Heart left ventricle (tissue), 16 donors: ENCODE measurements around the gene LONRF2. TPM values are rescaled to one million over a fixed set of nuclear protein-coding genes. Genes with fewer than 3 reads are reported as not detected.
"Not testable (repeated sequence)": the region's sequence is repeated elsewhere in the genome, so short reads cannot be mapped to it uniquely, and the experiment has no call there.

Experiments
- ATAC-seq, 4 donors: fragments of 200-7000 bp; cut with Tn5 transposase; one replicate each; pipeline ENCODE4 v1.9.1; 2020 to 2022; ENCODE audit warnings: moderate library complexity in 4 of 4, mild to moderate bottlenecking in 3 of 4, moderate number of reproducible peaks in 1 of 4
- DNase-seq, 5 donors: peaks; one replicate each; pipeline ENCODE4 v3.0.0-alpha.2; 2020
- H3K27ac ChIP-seq, 12 donors: fragments of 200-600 bp; sonication (generic) in 4 of 12; one replicate each; pipeline versions ENCODE4 v1.5.0 to v1.8.0; 2016 to 2022; ENCODE audit warnings: mild to moderate bottlenecking in 2 of 12
- H3K27me3 ChIP-seq, 9 donors: fragments of 200-600 bp; sonication (generic) in 2 of 9; one replicate each; pipeline versions ENCODE4 v1.5.1 to v1.8.0; 2016 to 2022; ENCODE audit warnings: mild to moderate bottlenecking in 3 of 9
- H3K36me3 ChIP-seq, 9 donors: fragments of 200-600 bp; sonication (generic) in 2 of 9; one replicate each; pipeline versions ENCODE4 v1.5.0 to v1.8.0; 2018 to 2022; ENCODE audit warnings: mild to moderate bottlenecking in 2 of 9
- H3K4me1 ChIP-seq, 12 donors: fragments of 200-600 bp; sonication (generic) in 4 of 12; one replicate each; pipeline versions ENCODE4 v1.5.0 to v1.8.0; 2016 to 2022; ENCODE audit warnings: mild to moderate bottlenecking in 3 of 12
- H3K4me3 ChIP-seq, 12 donors: fragments of 200-600 bp; sonication (generic) in 4 of 12; one replicate each; pipeline versions ENCODE4 v1.5.0 to v1.8.0; 2017 to 2022; ENCODE audit warnings: mild to moderate bottlenecking in 9 of 12, moderate library complexity in 4 of 12
- H3K9me3 ChIP-seq, 12 donors: fragments of 200-600 bp; sonication (generic) in 4 of 12; one replicate each; pipeline versions ENCODE4 v1.5.0 to v1.8.0; 2016 to 2022; ENCODE audit warnings: mild to moderate bottlenecking in 1 of 12
- CTCF ChIP-seq, 12 donors: fragments of 200-600 bp; sonication (generic) in 4 of 12; IDR thresholded peaks; one replicate each; pipeline versions ENCODE4 v1.5.0 to v1.8.0; 2018 to 2022; ENCODE audit warnings: antibody characterized with exemption in 12 of 12, mild to moderate bottlenecking in 5 of 12
- POLR2A ChIP-seq, 2 donors: fragments of 450-650 bp; IDR thresholded peaks; one replicate each; pipeline ENCODE4 v1.6.1; 2017; ENCODE audit warnings: antibody characterized with exemption in 2 of 2, mild to moderate bottlenecking in 2 of 2, moderate library complexity in 2 of 2
- WGBS, 4 donors: extraction: QIAGEN DNeasy Blood & Tissue Kit in 2 of 4; methylation state at CpG; one replicate each; pipeline versions ENCODE4 v1.1.5 to v1.1.7; 2013 to 2018; 5-methylcytosine and 5-hydroxymethylcytosine counted together
- intact Hi-C, 10 donors: fragments of 100-400 bp; cut with DNase I; formaldehyde crosslinking; loops; one replicate each; pipeline versions ENCODE4 v1.11.1 to v1.14.2; 2022
- polyA plus RNA-seq, 2 donors: library from polyadenylated mRNA; stranded (reverse); fragments of 200-250 nt; gene quantifications; one replicate each; pipeline ENCODE4 v1.2.3, GENCODE V29; 2013
- total RNA-seq, 9 donors: library from RNA; depleted of rRNA in 2 of 9; stranded (reverse); fragments of >200 nt in 2 of 9; fragmentation: NEBNext Ultra II Directional in 3 of 9; extraction: Animal tissue kit (Norgen Biotek cat#: 25700) in 3 of 9; gene quantifications; one replicate each; pipeline versions ENCODE4 v1.1.0 to v1.2.4, GENCODE V29; 2016 to 2023
- donor health status: ischemic (EF 13 %, LVEDD 7.1; RV severe dilation, severe dysfunction).
- donor health status: healthy with polysubstance abuse.
- donor health status: DM: no; HTN: yes; CAD: no.
- donor health status: DM: no; HTN: no; CAD: no.
- donor health status: ischemic (EF 25% LVEDD 6.9; RV normal size, moderate dysfunction).
- donor health status: ischemic (EF 25% LVEDD 5.7; RV mildly dilated, moderate dysfunction).
- donor health status: healthy.
- donor health status: DM: yes; HTN: yes; CAD: no.
- donor health status: ischemic (EF 35%, LVEDD 5.7; RV mildly dilated, moderate dysfunction).
- donor health status: nonischemic (EF 11% LVEDD 7.7; RV severe dilation, severe dysfunction).
- donor health status: DM: yes; HTN: yes; CAD: no.
- donor health status: PGD.
- donor health status: ischemic (EF 29% LVEDD 5.4; RV normal size, mild dysfunction).
- donor health status: nonischemic (EF 23%, LVEDD 6.1; RV moderate dilation, normal function).

The LONRF2 gene
- total and polyA plus RNA-seq, 11 donors: 2.4 to 29.7 (median 16.5) TPM

- Histone ChIP-seq H3K27me3 (peaks cover 0 to 20% (median 0%) of the 10 kb centered on the region in 9 donors), H3K4me3 (no peak overlapping the region), H3K4me1 (no peaks in the 10 kb centered on the region), H3K27ac (no peak overlapping the region), H3K36me3 (no peaks in the 10 kb centered on the region), H3K9me3 (no peaks in the 10 kb centered on the region)
- intact Hi-C loops: no loop called here
- ATAC-seq (no peak), DNase-seq (no peak)
- 67 to 80% (median 72%) methylated on average over 4 of the region's 4 CpGs for WGBS, 4 donors
- TF ChIP-seq CTCF (IDR thresholded peaks at IDR 0.05) (no peak), POLR2A (IDR thresholded peaks at IDR 0.05) (no peak)
Measured at GRCh38 chr2:100344433-100344832, 22.1 kb upstream of the LONRF2 start.

GRCh38 chr2:100342466-100342865, 20.2 kb upstream of the LONRF2 start:
- H3K27me3 ChIP-seq: peaks cover 0 to 20% (median 0%) of the 10 kb centered on the region in 9 donors
- H3K4me3 ChIP-seq, ATAC-seq, intact Hi-C loops, H3K27ac ChIP-seq, H3K36me3 ChIP-seq, H3K4me1 ChIP-seq, DNase-seq, H3K9me3 ChIP-seq: not testable (repeated sequence)
- WGBS, 4 donors: 83 to 92% (median 87%) methylated on average over 2 of the region's 2 CpGs

DNA sequence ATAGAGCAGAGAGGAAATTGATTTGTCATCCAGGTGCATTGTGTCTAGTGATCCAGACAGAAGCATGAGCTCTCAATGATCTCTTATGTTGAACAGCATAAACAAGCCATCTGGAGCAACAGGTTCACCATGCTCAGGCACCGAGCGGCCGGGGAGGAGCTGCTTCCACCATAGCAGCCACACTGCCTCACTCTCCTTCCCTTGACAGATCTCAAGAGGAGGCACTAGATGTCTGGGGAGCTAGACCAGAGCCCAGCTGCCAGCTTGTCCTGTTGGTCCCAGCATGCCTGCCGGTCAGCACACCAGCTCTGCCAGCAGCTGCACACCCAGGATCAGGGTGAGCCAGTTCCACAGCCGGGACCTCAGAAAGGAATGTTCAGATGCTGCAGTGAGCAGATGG, 17.5 kb upstream of the LONRF2 start:
- 50 to 70% (median 64%) methylated on average over 4 to 5 of the region's 5 CpGs for WGBS, 4 donors
- Histone ChIP-seq H3K4me3 (no peak overlapping the region), H3K36me3 (no peaks in the 10 kb centered on the region), H3K4me1 (no peaks in the 10 kb centered on the region), H3K27me3 (peaks cover 0 to 24% (median 4%) of the 10 kb centered on the region in 9 donors), H3K9me3 (no peaks in the 10 kb centered on the region), H3K27ac (no peak overlapping the region)
- TF ChIP-seq POLR2A (IDR thresholded peaks at IDR 0.05): no peak
- no peak for TF ChIP-seq CTCF (IDR thresholded peaks at IDR 0.05)
- no peak for ATAC-seq
- intact Hi-C loops: no loop called here
- no peak for DNase-seq

- ATAC-seq: no peak
Measured at GRCh38 chr2:100334929-100335328, 12.6 kb upstream of the LONRF2 start.

More at GRCh38 chr2:100334929-100335328, 12.6 kb upstream of the LONRF2 start:
- Histone ChIP-seq H3K36me3 (no peaks in the 10 kb centered on the region), H3K4me3 (no peak overlapping the region), H3K27ac (no peak overlapping the region), H3K27me3 (peaks cover 0 to 19% (median 4%) of the 10 kb centered on the region in 9 donors), H3K9me3 (no peaks in the 10 kb centered on the region), H3K4me1 (no peaks in the 10 kb centered on the region)
- intact Hi-C loops: no loop called here
- DNase-seq: no peak
- TF ChIP-seq CTCF (IDR thresholded peaks at IDR 0.05) (no peak), POLR2A (IDR thresholded peaks at IDR 0.05) (no peak)
- WGBS, 4 donors: 87 to 94% (median 92%) methylated on average over 2 of the region's 2 CpGs
